Stomach (tissue), 9 donors: Measurements from ENCODE around the gene NRDE2. TPM values are rescaled to one million over a fixed set of nuclear protein-coding genes. Genes with fewer than 3 reads are reported as not detected.

Source experiments
- DNase-seq, 2 donors: peaks; one replicate each; pipeline versions ENCODE4 v3.0.0 to v3.0.0-alpha.2; 2013 to 2019
- H3K27ac ChIP-seq, 5 donors: fragments of 200-600 bp in 4 of 5; sonication (generic) in 4 of 5; one replicate each; pipeline ENCODE4 v1.5.1; 2013 to 2019; ENCODE audit warnings: mild to moderate bottlenecking in 1 of 5, moderate library complexity in 1 of 5
- H3K27me3 ChIP-seq, 3 donors: fragments of 200-600 bp; sonication (generic); one replicate each; pipeline ENCODE4 v1.5.1; 2017 to 2019; ENCODE audit warnings: mixed run types in 1 of 3
- H3K36me3 ChIP-seq, 4 donors: fragments of 200-600 bp; sonication (generic); 1 replicate in 3 of 4; 2 replicates in 1 of 4; pipeline ENCODE4 v1.5.1; 2016 to 2019
- H3K4me1 ChIP-seq, 4 donors: fragments of 200-600 bp; sonication (generic); one replicate each; pipeline ENCODE4 v1.5.1; 2016 to 2019
- H3K4me3 ChIP-seq, 4 donors: fragments of 200-600 bp; sonication (generic) in 3 of 4; one replicate each; pipeline ENCODE4 v1.5.1; 2016 to 2019; ENCODE audit warnings: mild to moderate bottlenecking in 1 of 4
- H3K9me3 ChIP-seq, 4 donors: fragments of 200-600 bp; sonication (generic); one replicate each; pipeline ENCODE4 v1.5.1; 2016 to 2019
- EP300 ChIP-seq: sonication (generic); formaldehyde crosslinking; IDR thresholded peaks from one replicate; pipeline ENCODE4 v1.6.1; 2017; ENCODE audit warnings: antibody characterized with exemption
- POLR2A ChIP-seq, 4 donors: fragments of 450-650 bp; IDR thresholded peaks; one replicate each; pipeline ENCODE4 v1.6.1; 2016; ENCODE audit warnings: antibody characterized with exemption in 4 of 4, control low read depth in 2 of 4, mild to moderate bottlenecking in 1 of 4, moderate library complexity in 1 of 4
- POLR2AphosphoS5 ChIP-seq, 3 donors: sonication (generic); formaldehyde crosslinking; IDR thresholded peaks; one replicate each; pipeline ENCODE4 v1.6.1; 2016; ENCODE audit warnings: antibody characterized with exemption in 3 of 3
- WGBS, 5 donors: extraction: QIAGEN DNeasy Blood & Tissue Kit in 3 of 5; methylation state at CpG; one replicate each; pipeline versions ENCODE4 v1.1.5 to v1.1.7; 2013 to 2018; 5-methylcytosine and 5-hydroxymethylcytosine counted together
- intact Hi-C: fragments of 100-400 bp; cut with DNase I; formaldehyde crosslinking; loops from one replicate; pipeline ENCODE4 v1.15.1; 2023; ENCODE audit warnings: low total_unique reads
- polyA plus RNA-seq, 3 donors: library from polyadenylated mRNA; stranded (reverse); fragments of 200-250 nt; gene quantifications; one replicate each; pipeline ENCODE4 v1.2.3, GENCODE V29; 2013
- total RNA-seq, 5 donors: library from RNA; depleted of rRNA; stranded (reverse); fragments of >200 nt; gene quantifications; one replicate each; pipeline versions ENCODE4 v1.1.0 to v1.2.3, GENCODE V29; 2014 to 2016
- TF ChIP-seq, protein P1 (sequence below), 7 experiments: fragments of 450-650 bp in 4 of 7; fragments of 200-600 bp in 3 of 7; sonication (generic) in 3 of 7; IDR thresholded peaks; one replicate each; pipeline ENCODE4 v1.5.1; 2016 to 2019; ENCODE audit warnings: antibody characterized with exemption in 7 of 7, control low read depth in 2 of 7, mild to moderate bottlenecking in 1 of 7
- donor health status: healthy with polysubstance abuse.
- donor health status: Bipolar disorder and iron deficiency.
- donor health status: healthy.

Gene NRDE2
- total and polyA plus RNA-seq, 8 donors, result 5.7 to 34.8 (median 15.7) TPM

DNA sequence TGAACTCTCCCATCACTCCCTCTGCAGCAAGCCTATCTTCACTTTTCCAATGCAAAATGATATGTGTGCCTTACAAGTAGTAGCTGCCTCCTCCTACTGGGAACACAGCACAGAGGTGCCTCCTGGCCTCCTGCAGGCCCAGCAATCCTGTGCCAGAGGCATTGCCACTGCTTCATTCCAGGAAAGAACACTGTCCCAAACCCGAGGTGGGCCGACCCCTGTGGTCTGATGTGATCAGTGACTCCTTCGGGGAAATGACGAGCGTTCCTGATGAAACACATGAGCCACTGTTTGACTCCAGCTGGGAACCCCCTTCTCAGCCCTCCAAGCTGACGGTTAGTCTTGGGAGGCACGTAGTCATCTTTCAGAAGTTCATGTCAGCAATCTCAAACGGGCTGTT is 55.9 kb downstream of the NRDE2 start:
- intact Hi-C loops, result no loop called here
- H3K27ac ChIP-seq, result peak overlapping the region in 4 of 5 donors; percentile 10 to 41 (median 28)
- TF ChIP-seq EP300, result no peak
- TF ChIP-seq POLR2AphosphoS5 (IDR thresholded peaks at IDR 0.05), result no peak
- TF ChIP-seq, protein P1, sequence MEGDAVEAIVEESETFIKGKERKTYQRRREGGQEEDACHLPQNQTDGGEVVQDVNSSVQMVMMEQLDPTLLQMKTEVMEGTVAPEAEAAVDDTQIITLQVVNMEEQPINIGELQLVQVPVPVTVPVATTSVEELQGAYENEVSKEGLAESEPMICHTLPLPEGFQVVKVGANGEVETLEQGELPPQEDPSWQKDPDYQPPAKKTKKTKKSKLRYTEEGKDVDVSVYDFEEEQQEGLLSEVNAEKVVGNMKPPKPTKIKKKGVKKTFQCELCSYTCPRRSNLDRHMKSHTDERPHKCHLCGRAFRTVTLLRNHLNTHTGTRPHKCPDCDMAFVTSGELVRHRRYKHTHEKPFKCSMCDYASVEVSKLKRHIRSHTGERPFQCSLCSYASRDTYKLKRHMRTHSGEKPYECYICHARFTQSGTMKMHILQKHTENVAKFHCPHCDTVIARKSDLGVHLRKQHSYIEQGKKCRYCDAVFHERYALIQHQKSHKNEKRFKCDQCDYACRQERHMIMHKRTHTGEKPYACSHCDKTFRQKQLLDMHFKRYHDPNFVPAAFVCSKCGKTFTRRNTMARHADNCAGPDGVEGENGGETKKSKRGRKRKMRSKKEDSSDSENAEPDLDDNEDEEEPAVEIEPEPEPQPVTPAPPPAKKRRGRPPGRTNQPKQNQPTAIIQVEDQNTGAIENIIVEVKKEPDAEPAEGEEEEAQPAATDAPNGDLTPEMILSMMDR (IDR thresholded peaks at IDR 0.05), result no peak
- no peak for TF ChIP-seq POLR2A (IDR thresholded peaks at IDR 0.05)
- 81 to 91% (median 85%) methylated on average over 8 of the region's 8 CpGs for WGBS, 5 donors
- no peak overlapping the region for H3K4me3 ChIP-seq
- peaks cover 0 to 21% (median 2%) of the 10 kb centered on the region in 4 donors for H3K4me1 ChIP-seq
- H3K9me3 ChIP-seq, result no peaks in the 10 kb centered on the region
- H3K36me3 ChIP-seq, result peaks cover 46 to 94% (median 88%) of the 10 kb centered on the region in 4 donors
- DNase-seq, result no peak
- no peaks in the 10 kb centered on the region for H3K27me3 ChIP-seq

GRCh38 chr14:90275458-90275814 is 56.3 kb downstream of the NRDE2 start:
- H3K9me3 ChIP-seq, result no peaks in the 10 kb centered on the region
- no peak for DNase-seq
- peak overlapping the region in 4 of 5 donors; percentile 10 to 41 (median 28) for H3K27ac ChIP-seq
- intact Hi-C loops, result no loop called here
- H3K4me1 ChIP-seq, result peaks cover 0 to 21% (median 2%) of the 10 kb centered on the region in 4 donors
- TF ChIP-seq, protein P1 (IDR thresholded peaks at IDR 0.05), result no peak
- TF ChIP-seq POLR2AphosphoS5 (IDR thresholded peaks at IDR 0.05) (no peak), POLR2A (IDR thresholded peaks at IDR 0.05) (no peak)
- WGBS, 5 donors, result 77 to 87% (median 87%) methylated on average over 9 of the region's 9 CpGs
- no peak overlapping the region for H3K4me3 ChIP-seq
- H3K27me3 ChIP-seq, result no peaks in the 10 kb centered on the region
- peaks cover 46 to 94% (median 88%) of the 10 kb centered on the region in 4 donors for H3K36me3 ChIP-seq

DNA sequence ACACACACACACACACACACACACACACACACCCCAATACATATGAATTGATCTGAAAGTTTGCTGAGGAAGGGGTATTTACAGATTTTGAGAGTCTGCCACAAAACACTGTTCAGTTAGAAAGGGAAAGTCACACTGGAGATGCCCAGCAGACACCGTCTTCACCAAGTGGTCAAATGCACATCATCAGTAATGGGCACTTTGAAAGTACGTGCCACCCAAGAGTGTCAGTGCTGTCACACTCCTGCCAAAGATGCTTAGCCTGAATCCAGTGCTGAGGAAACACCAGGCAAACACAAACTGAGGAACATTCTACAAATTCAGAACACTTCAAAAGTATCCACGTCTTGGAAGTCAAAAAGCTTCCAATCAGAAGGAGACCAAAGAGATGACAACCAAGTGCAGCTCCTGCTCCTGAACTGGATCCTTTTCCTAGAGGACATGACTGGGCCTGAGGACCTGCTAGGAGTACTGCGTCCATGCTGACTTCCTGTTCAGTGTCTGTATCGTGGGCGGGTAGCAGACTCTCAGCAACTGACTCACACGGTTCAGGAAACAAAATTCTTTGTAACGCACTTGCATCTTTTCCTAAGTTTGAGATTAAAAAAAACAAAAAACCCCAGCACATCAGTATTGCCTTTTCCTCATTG is 56.8 kb downstream of the NRDE2 start:
- Histone ChIP-seq H3K4me3 (no peak overlapping the region), H3K36me3 (peaks cover 46 to 94% (median 88%) of the 10 kb centered on the region in 4 donors), H3K27me3 (no peaks in the 10 kb centered on the region), H3K9me3 (no peaks in the 10 kb centered on the region), H3K4me1 (peaks cover 0 to 21% (median 2%) of the 10 kb centered on the region in 4 donors), H3K27ac (peak overlapping the region in 4 of 5 donors; percentile 10 to 41 (median 28))
- DNase-seq, result no peak
- WGBS, 5 donors, result 61 to 76% (median 68%) methylated on average over 8 of the region's 8 CpGs
- intact Hi-C loops, result no loop called here
- TF ChIP-seq, protein P1 (IDR thresholded peaks at IDR 0.05), result no peak

- no peak overlapping the region for H3K4me3 ChIP-seq
- intact Hi-C loops, result no loop called here
- DNase-seq, result no peak
- TF ChIP-seq, protein P1 (IDR thresholded peaks at IDR 0.05), result no peak
- TF ChIP-seq POLR2AphosphoS5 (IDR thresholded peaks at IDR 0.05) (no peak), POLR2A (IDR thresholded peaks at IDR 0.05) (no peak), EP300 (no peak)
- no peaks in the 10 kb centered on the region for H3K9me3 ChIP-seq
- peaks cover 0 to 21% (median 2%) of the 10 kb centered on the region in 4 donors for H3K4me1 ChIP-seq
- WGBS, 5 donors, result 65 to 72% (median 69%) methylated on average over 9 of the region's 9 CpGs
- H3K36me3 ChIP-seq, result peaks cover 49 to 94% (median 88%) of the 10 kb centered on the region in 4 donors
- H3K27ac ChIP-seq, result peak overlapping the region in 1 of 5 donors; percentile 38
- no peaks in the 10 kb centered on the region for H3K27me3 ChIP-seq
Measured at GRCh38 chr14:90274019-90274418, 57.7 kb downstream of the NRDE2 start.
